Stimulated activated CD8-positive, alpha-beta memory T cell treated with anti-CD3 and anti-CD28 coated beads, Interleukin-12 subunit alpha, Interleukin-12 subunit beta, amount 100 ng/mL, for 1 hour (primary cell): ENCODE data around the gene BAG5.
A peak's percentile ranks its signal among the peaks of the same experiment; 100 is the strongest.

Source experiments
- DNase-seq: peaks from one replicate; pipeline ENCODE4 v3.0.0-alpha.2; 2020; ENCODE audit warnings: low read depth

The BAG5 gene

DNA sequence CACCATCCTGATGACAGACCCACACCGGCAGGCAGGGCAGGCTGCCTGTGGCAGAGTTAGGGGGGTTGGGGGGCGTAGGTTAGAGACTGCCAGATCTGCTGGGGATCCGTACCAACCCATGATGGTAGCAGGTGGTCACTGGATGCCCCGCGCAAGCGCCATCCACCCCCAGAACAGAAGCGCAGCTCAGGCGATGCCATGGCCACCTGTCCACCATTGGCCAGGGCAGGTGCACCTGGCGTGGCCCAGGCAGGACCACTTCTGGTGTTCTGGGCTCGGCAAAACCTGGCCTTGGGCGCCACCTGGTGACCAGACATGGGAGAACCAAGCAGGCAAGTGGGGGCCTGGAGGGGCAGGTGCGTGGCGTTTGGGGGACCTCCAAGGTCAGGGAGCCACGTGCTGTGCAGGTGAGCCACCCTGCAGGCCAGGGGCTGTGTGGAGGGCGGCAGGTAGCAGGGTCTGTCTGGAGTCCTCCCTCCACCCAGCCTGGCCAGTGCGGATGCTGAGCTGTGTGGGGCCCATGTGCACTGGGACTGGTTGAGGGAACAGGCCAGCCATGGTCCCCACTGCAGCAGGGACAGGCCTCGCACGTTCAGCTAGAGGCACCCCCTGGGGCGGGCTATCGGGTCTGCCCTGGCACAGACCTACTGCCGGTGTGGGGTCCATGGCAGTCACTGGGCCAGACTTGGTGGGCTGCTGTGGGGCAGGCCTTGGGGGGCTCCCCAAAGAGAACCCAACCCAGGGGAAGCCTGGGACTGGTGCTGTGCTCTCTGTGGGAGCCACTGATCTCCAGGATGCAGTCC is 15.6 kb downstream of the BAG5 start:
- peak; percentile 66 for DNase-seq

DNA sequence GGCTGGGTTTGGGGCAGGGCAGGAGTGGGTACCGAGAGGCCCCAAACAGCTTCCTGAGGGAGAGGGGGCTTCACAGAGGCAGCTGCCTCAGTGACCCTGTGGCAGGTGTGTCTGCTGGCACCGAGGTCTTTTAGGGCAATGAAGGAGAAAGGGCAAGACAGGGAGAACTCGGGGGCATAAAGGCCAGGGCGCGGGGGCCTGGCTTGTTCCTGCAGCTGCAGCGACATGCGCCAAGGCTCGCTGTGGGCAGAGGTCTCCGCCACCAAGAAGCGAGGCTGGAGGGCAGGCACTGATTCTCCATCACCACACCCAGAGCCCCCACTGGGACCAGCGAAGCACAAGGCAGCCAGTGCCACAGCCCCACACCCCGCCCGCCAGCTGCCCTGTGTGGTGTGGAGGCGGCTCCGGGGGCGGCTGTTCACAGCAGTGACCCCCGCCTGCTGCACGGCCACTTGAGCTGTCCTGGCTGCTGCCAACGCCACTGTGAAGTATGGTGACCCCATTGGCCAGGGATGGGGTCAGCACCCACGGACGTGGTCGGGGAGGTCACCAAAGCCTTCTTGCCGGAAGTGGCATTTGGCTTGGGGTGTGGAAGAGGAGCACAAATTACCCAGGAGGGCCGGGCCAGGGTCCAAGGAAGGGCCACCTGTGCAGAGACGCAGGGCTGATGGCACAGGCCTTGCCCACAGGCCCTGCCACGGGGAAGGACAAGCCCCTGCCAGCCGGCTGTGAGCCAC is 16.4 kb downstream of the BAG5 start:
- no peak for DNase-seq

DNA sequence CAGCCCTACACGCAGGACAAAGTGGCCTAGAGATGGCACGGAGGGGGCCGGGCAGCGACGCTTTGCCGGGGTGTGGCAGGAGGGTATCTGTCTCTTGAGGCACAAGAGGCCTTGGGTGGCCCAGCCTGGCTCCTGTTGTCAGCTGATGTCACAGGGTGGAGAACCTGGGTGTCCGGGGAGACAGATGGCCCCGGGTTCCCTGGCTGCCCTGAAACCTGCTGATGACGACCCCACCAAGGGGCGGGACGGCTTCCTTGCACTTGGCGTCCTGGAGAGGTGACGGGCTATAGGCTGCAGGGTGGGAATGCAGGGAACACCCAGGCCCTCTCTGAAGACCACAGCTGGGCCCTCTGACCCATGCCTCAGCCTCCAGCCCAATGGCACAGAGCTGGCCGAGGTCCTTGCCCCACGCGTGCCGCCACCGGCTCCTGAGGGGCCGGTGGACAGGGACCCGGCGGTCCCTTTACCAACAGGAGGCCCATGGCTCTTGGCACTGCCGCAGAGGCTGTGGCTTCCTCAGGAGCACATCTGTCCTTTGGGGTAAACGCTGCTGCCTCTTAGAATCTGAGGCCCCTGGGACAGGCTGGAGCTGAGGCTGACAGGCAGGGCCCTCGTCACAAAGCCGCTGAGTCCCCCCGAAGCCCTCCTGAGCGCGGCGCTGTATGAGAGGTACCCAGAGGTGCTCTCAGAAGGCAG is 17.1 kb downstream of the BAG5 start:
- no peak for DNase-seq

DNA sequence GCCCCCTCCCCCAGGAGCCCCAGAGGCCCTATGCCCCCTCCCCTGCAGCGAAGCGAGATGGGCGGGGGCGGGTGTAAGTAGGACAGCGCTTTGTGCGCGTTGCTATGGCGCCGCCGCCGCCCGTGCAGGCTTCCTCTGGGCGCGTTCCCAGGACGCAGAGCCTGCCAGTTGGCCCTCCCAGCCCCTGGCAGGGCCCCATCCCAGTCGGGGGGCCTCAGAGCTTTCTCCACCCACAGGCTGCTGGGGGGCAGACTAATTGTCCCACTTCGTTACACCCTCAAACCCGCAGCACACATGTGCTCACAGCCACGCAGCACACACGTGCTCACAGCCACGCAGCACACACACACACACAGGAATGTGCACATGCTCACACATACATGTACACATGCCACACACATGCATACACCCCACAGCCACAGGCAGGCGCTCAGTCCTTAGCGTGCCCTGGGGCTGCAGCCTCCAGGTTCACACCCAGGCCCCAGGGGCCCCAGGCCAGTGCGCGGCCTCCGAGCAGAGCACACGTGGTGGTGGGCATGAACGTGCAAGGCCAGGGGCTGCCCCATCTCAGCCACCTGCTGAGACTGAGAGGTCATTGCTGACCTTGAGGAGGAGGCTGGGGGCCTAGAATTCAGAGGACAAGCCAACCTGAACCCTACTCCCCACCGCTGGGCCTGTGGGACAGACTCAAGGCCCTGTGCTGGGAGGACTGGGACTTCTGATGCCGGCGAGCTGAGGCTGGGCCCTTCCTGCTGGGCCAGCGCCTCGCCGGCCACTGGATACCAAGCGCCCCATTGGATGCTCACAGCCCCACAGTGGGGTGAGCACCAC is 17.9 kb downstream of the BAG5 start:
- no peak for DNase-seq

- DNase-seq, result no peak
Observed at GRCh38 chr14:103543721-103544387, 18.6 kb downstream of the BAG5 start.

DNA sequence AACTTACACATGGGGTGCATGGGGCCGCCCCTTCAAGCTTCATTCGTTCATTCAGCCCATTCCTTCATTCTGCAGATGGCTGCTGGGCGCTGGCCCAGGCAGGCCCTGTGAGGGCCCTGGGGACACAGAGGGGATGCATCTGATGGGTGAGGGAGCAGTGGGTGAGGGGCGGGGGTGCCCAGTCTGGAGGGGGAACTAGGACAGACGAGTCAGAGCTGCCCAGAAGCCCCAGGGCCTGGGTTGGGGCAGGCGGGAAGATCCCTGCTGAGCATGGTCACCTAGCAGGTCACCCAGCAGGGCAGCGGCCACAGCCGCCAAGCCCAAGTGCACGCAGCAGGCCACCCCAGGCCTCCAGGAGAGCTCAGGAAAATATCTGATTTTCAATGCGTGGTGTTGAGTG is 19.3 kb downstream of the BAG5 start:
- no peak for DNase-seq

DNA sequence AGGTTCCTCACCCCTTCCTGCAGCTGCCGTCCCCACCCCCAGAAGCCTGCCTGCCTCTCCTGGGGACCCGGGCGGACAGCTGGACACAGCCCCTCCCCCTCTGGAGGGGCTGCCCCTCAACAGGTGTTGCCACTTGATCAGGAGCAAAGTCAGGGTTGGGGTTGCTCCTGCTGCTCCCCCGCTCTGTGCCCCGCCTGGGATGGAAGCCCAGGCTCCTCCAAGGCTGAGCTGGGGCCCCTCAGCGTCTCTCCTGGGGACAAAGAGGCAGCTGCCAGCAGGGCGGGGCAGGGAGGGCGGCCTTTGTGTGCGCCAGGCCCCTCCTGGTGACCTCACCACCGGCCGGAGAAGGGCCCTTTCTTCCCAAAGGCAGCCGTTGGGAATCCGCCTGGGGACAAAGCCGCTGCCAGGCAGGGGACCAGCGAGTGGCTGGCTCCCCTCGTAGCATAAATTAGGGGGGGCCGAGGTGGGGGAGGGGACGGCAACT is 19.8 kb downstream of the BAG5 start:
- no peak for DNase-seq

GRCh38 chr14:103541709-103542604 is 20.5 kb downstream of the BAG5 start:
- no peak for DNase-seq

DNA sequence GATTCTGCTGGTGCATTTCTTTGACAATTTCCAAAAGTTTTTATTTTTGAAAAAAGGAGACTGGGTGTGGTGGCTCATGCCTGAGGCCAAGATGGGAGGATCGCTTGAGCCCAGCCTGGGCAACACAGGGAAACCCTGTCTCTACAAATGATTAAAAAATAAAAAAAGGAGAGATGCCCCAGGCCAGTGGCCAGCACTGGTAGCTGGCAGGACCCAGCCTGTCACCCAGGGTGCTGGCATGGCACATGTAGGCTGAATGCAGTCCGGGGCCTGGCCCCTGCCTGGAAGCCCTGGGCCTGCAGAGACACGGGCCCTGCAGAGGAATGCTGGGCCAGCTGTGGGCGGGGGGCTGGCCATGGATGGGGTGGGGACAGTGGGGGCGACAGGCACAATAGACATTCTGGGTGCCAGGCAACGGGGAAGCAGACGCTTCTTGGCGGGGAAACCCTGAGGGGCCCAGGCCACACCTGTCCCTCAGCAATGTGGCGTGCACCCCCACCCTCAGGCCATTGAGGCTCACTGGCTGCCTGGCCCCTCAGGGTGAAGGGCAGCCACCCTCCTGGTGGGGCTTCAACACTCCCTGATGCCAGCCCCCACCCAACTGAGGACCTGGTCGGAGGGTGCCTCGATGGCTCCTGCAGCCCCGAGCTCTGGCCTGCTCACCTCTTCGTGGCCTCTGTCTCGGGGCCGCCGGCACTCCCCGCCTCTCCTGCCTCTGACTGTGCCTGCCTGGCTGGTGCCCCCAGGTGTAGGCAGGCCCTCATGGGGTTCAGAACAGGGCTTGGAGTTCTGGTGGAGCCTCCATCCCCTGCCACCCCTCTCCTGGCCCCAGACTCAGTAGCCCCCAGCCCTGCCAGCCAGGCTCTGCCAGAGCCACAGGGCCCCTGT is 21.4 kb downstream of the BAG5 start:
- no peak for DNase-seq

DNA sequence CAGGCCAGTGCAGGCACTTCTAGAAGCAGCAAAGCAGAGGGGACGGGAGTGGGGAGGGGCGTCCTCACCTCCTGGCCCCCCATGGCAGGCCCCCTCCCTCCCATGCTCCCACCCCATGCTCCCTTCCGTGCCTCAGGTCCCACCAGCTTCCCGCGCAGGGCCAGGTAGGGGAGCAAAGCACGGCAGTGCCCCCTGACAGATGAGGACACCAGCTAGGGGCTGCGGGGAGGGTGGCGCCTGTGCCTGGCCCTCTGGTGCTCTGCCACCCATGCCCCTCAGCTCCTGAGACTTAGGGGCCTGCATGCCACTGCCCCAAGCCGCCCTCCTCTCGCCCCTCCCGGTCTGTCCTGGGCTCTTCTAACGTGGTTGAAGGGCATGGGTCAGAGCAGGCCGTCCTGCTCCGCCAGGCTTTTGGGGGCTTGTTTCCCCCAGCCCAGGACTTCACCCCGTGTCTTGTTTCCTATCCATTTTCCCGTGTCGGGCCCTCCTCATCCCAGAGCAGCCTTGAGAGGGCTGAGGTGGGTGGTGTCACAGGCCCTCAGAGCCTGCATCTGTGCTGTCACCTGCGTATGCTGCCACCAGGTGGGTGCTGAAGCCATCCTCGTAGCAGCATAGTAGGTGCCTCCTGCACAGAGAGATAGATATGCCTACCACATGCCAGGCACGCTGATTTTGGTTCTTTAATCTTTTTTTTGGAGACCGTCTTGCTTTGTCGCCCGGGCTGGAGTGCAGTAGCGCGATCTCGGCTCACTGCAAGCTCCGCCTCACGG is 23.2 kb downstream of the BAG5 start:
- DNase-seq, result no peak

DNA sequence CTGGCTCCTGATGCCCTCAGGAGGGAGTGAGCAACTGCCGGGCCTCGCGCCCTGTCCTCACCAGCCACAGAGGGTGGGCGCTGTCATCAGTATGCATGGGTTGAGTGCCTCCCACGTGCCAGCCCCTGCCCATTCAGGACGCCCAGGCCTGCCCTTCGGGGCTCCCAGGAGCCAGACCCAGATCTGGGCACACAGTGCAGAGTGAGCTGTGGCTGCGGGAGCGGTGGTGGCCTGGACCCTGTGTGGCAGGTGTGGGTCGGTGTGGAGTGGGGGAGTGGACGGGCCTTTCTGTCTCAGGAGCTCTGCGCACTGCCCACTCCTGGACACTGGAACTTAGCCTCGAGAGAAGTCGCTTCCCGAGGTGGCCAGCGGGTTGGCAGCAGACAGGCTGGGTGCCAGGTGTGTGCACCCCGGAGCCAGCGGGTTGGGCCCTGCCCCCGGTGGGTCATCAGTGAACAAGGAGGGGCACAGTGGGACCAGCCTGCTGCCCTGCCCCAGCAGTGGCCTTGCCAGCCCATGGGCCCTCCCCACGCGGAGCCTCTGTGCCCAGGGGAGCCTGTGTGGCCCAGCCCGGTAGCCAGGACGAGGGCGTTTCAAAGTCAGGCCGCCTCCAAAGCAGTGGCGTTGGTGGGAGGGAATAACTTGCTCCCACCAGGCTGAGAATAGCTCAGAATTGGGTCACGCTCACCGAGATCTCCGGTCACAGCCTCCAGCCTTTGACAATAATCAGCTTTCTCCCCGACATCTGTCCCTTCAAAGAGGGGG is 24.0 kb downstream of the BAG5 start:
- DNase-seq, result no peak

GRCh38 chr14:103537175-103537990 is 25.1 kb downstream of the BAG5 start:
- DNase-seq, result no peak

GRCh38 chr14:103536693-103537092 is 25.8 kb downstream of the BAG5 start:
- DNase-seq, result no peak

DNA sequence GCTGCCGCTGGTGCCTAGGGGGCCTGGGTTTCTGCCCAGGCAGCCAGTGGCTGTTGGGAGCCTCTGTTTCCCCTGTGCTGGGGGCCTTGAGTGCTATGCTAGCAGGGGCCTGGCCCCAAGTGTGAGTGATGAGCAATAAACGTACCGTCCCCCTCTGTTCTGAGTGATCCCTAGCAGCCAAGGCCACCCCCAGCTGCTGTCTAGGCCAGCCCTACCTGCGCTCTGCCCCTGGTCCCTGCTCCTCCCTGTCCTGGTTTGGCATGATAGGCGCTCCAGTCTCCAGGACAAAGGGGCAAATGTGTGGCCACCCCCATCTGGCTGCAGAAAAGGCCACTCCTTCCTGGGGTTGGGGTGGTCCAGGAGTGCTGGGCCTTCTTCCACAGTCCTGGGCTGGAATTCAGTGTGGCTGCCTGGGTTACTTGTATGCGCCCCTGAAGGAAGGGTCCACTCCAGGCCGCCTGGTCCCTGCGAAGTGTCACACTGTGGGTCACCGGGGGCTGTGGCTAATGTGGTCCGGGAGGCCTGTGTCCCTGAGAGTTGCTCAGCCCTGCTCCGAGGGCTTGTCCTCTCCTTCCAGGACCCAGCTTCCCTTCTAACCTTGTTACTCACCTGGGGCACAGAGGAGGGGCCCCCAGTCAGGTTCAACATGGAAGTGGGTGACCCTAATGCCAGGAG is 26.4 kb downstream of the BAG5 start:
- DNase-seq, result no peak

GRCh38 chr14:103535081-103535890 is 27.2 kb downstream of the BAG5 start:
- DNase-seq, result no peak
